Measurements from ENCODE around the gene MAGOH.

The MAGOH gene

DNA sequence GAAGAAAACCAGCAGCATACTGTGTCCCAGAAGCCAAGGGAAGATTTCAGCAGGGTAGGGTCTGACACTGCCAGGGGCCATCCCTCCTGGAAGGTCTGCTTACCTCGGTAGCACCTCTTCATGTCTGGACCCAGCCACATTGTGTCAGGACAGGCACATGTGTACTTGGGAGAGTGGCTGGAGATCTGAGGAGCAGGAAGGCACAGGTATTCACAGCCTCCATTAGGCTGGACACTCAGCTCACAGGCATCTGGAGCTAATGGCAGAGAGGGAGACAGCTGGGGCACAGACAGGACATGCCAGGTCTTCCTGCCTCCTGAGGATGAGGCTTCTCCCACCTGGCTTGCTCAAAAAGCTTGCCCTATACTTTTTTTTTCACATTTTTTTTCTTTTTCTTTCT lies 19.9 kb upstream of the MAGOH start:
- DNase-seq: no peak
- Histone ChIP-seq H3K9ac (ENCODE audit: low read length) (no peak overlapping the region), H3K4ac (ENCODE audit: low read depth in 1 of 2, low read length in 2 of 2) (no peak overlapping the region), H2BK15ac (ENCODE audit: low read depth, poor library complexity, severe bottlenecking) (no peak overlapping the region), H3K9me3 (ENCODE audit: control insufficient read depth, low read length) (no peaks in the 10 kb centered on the region), H2AFZ (ENCODE audit: low read depth, low read length) (no peak overlapping the region), H3K4me2 (ENCODE audit: low read length, poor library complexity, severe bottlenecking) (no peak overlapping the region), H3K14ac (ENCODE audit: low read length in 2 of 2) (no peak overlapping the region), H3K23ac (ENCODE audit: low read length in 2 of 2) (no peak overlapping the region), H3K27ac (ENCODE audit: low read length, poor library complexity, severe bottlenecking) (no peak overlapping the region), H2BK5ac (ENCODE audit: low read depth, low read length, poor library complexity, severe bottlenecking) (no peak overlapping the region), H4K8ac (ENCODE audit: low read length) (no peak overlapping the region), H3K4me3 (ENCODE audit: insufficient read depth in 1 of 2, low read depth in 1 of 2, low read length in 2 of 2) (no peak overlapping the region), H3K79me1 (replicated peaks; ENCODE audit: low read length, poor library complexity, severe bottlenecking) (no peaks in the 10 kb centered on the region), H3K36me3 (ENCODE audit: control insufficient read depth in 1 of 2, insufficient read depth in 2 of 2, low read depth in 1 of 2, low read length in 2 of 2) (peaks cover 19 to 52% of the 10 kb centered on the region in 2 experiments), H2AK5ac (ENCODE audit: low read length, severe bottlenecking) (no peak overlapping the region), H2BK12ac (ENCODE audit: low read length in 2 of 2) (no peak overlapping the region), H3K18ac (ENCODE audit: low read depth in 1 of 2, low read length in 2 of 2) (no peak overlapping the region), H3K4me1 (ENCODE audit: control insufficient read depth, insufficient read depth, low read depth, low read length) (peaks cover 3% of the 10 kb centered on the region), H2BK120ac (ENCODE audit: low read depth, low read length) (no peak overlapping the region), H3K27me3 (ENCODE audit: control insufficient read depth in 1 of 2, insufficient read depth in 1 of 2, low read length in 2 of 2) (no peaks in the 10 kb centered on the region), H4K91ac (ENCODE audit: low read length) (no peak overlapping the region)
- 87% methylated on average over 1 of the region's 1 CpG for WGBS

DNA sequence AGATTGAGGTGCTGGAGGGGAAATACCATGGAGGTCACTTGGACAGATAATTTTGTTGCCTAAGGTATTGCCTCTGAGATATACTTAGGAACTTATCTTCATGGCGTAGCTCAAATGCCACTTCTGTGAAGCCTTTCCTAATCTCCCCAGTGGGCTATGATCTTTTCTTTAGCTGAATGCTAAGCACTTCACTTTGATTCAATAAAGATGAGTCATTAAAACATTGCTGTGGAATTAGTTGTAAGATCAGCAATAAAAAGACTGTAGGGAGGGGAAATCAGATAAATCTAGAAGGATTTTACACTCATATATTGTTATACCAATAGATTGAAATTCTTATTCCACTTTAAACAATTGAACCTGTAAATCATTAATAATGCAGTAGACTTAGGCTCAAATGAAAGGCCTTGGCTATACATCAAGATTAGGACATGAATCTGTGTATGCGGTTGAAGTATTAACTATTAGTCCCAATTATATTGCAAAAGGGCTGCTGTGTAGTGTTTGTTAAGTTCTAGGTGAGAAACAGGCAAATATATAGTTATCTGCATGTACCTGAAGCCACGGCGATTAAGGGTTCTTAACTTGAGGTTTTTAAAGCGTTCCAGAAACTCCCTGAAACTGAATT lies 19.2 kb upstream of the MAGOH start:
- no peak overlapping the region for H3K18ac ChIP-seq (ENCODE audit: low read depth in 1 of 2, low read length in 2 of 2)
- H3K4me1 ChIP-seq (ENCODE audit: control insufficient read depth, insufficient read depth, low read depth, low read length): peaks cover 3% of the 10 kb centered on the region
- H4K8ac ChIP-seq (ENCODE audit: low read length): no peak overlapping the region
- no peak overlapping the region for H3K27ac ChIP-seq (ENCODE audit: low read length, poor library complexity, severe bottlenecking)
- H2BK5ac ChIP-seq (ENCODE audit: low read depth, low read length, poor library complexity, severe bottlenecking): no peak overlapping the region
- no peak overlapping the region for H3K23ac ChIP-seq (ENCODE audit: low read length in 2 of 2)
- no peak overlapping the region for H3K4me2 ChIP-seq (ENCODE audit: low read length, poor library complexity, severe bottlenecking)
- no peak overlapping the region for H3K14ac ChIP-seq (ENCODE audit: low read length in 2 of 2)
- H3K4ac ChIP-seq (ENCODE audit: low read depth in 1 of 2, low read length in 2 of 2): no peak overlapping the region
- H3K36me3 ChIP-seq (ENCODE audit: control insufficient read depth in 1 of 2, insufficient read depth in 2 of 2, low read depth in 1 of 2, low read length in 2 of 2): peaks cover 16 to 47% of the 10 kb centered on the region in 2 experiments
- WGBS: 100% methylated on average over 5 of the region's 5 CpGs
- no peak overlapping the region for H2BK15ac ChIP-seq (ENCODE audit: low read depth, poor library complexity, severe bottlenecking)
- no peak overlapping the region for H2BK12ac ChIP-seq (ENCODE audit: low read length in 2 of 2)
- no peaks in the 10 kb centered on the region for H3K9me3 ChIP-seq (ENCODE audit: control insufficient read depth, low read length)
- no peak overlapping the region for H2BK120ac ChIP-seq (ENCODE audit: low read depth, low read length)
- no peak for DNase-seq
- no peak overlapping the region for H4K91ac ChIP-seq (ENCODE audit: low read length)
- no peaks in the 10 kb centered on the region for H3K79me1 ChIP-seq (replicated peaks; ENCODE audit: low read length, poor library complexity, severe bottlenecking)
- H3K9ac ChIP-seq (ENCODE audit: low read length): no peak overlapping the region
- no peak overlapping the region for H2AK5ac ChIP-seq (ENCODE audit: low read length, severe bottlenecking)
- H3K4me3 ChIP-seq (ENCODE audit: insufficient read depth in 1 of 2, low read depth in 1 of 2, low read length in 2 of 2): no peak overlapping the region
- H3K27me3 ChIP-seq (ENCODE audit: control insufficient read depth in 1 of 2, insufficient read depth in 1 of 2, low read length in 2 of 2): no peaks in the 10 kb centered on the region
- H2AFZ ChIP-seq (ENCODE audit: low read depth, low read length): no peak overlapping the region

DNA sequence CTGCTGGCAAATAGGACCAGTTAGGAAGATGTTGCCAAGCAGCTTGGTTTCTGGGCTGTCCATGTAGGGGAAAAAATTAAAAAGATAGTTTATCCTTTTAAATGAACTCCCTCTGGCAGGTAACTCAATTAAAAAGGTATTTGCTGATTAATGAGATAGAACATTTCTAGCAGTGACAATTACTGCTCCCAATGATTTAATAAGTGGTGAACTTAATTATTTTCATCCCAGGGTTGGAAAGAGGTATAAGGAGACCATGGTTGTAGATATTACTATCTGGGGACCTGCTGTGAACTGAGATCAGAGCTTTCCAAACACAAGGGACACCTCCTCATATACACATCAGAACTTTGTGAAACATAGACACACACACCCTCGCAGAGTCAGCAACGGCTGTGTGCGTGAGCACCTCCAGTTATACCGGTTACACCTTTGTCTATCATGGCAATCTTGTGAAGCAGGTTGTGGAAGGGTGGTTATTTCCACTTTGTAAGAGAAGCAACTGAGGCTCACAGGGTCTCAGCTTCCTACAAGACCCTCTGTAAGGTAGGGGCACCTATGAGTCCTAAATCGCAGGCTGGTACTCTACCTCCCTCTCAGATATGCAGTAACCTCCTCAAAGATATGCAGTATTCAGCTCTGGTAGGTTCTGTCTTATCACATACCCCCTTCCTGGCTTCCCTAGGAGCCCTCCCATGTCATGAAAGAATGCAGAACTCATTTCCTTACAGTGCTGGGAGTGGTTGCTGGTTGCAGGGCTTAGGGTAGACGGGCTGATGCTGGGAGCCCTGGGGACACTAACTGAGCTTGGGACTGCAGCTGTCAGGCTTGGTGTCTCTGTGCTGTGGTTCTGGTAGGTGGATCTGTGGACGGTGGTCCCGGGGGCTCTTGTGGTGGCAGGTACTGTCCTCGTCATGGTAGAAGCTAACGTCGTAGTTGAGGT lies 18.5 kb upstream of the MAGOH start:
- H3K4ac ChIP-seq (ENCODE audit: low read depth in 1 of 2, low read length in 2 of 2): no peak overlapping the region
- no peak overlapping the region for H3K14ac ChIP-seq (ENCODE audit: low read length in 2 of 2)
- H2BK5ac ChIP-seq (ENCODE audit: low read depth, low read length, poor library complexity, severe bottlenecking): no peak overlapping the region
- no peak overlapping the region for H3K18ac ChIP-seq (ENCODE audit: low read depth in 1 of 2, low read length in 2 of 2)
- H2BK15ac ChIP-seq (ENCODE audit: low read depth, poor library complexity, severe bottlenecking): no peak overlapping the region
- no peak overlapping the region for H3K27ac ChIP-seq (ENCODE audit: low read length, poor library complexity, severe bottlenecking)
- DNase-seq: no peak
- H3K4me3 ChIP-seq (ENCODE audit: insufficient read depth in 1 of 2, low read depth in 1 of 2, low read length in 2 of 2): no peak overlapping the region
- H3K4me1 ChIP-seq (ENCODE audit: control insufficient read depth, insufficient read depth, low read depth, low read length): peaks cover 3% of the 10 kb centered on the region
- no peak overlapping the region for H2AFZ ChIP-seq (ENCODE audit: low read depth, low read length)
- H3K9ac ChIP-seq (ENCODE audit: low read length): no peak overlapping the region
- no peak overlapping the region for H2BK12ac ChIP-seq (ENCODE audit: low read length in 2 of 2)
- WGBS: 96% methylated on average over 11 of the region's 11 CpGs
- H2BK120ac ChIP-seq (ENCODE audit: low read depth, low read length): no peak overlapping the region
- no peak overlapping the region for H4K8ac ChIP-seq (ENCODE audit: low read length)
- H2AK5ac ChIP-seq (ENCODE audit: low read length, severe bottlenecking): no peak overlapping the region
- peaks cover 11 to 39% of the 10 kb centered on the region in 2 experiments for H3K36me3 ChIP-seq (ENCODE audit: control insufficient read depth in 1 of 2, insufficient read depth in 2 of 2, low read depth in 1 of 2, low read length in 2 of 2)
- H4K91ac ChIP-seq (ENCODE audit: low read length): no peak overlapping the region
- no peaks in the 10 kb centered on the region for H3K9me3 ChIP-seq (ENCODE audit: control insufficient read depth, low read length)
- H3K4me2 ChIP-seq (ENCODE audit: low read length, poor library complexity, severe bottlenecking): no peak overlapping the region
- no peaks in the 10 kb centered on the region for H3K27me3 ChIP-seq (ENCODE audit: control insufficient read depth in 1 of 2, insufficient read depth in 1 of 2, low read length in 2 of 2)
- no peak overlapping the region for H3K23ac ChIP-seq (ENCODE audit: low read length in 2 of 2)
- no peaks in the 10 kb centered on the region for H3K79me1 ChIP-seq (replicated peaks; ENCODE audit: low read length, poor library complexity, severe bottlenecking)

DNA sequence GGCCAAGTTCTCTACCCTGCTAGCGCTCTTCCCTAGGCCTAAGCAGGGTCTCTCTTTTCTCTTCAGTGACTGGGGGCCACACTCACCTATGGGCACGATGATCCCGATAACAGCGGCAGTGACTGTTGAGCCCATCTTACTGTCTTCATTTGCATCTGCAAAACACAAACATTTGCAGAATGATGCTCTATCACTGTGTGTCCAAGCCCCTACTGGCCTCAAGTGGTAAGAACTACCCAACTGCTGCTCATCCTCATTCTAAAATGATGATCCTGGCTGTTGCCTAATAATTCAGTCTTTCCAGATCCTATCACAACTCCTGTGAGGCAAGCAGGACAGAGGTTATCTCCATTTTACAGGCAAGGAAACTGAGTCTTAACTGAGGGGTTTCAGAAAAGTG lies 16.7 kb upstream of the MAGOH start:
- no peak overlapping the region for H3K18ac ChIP-seq (ENCODE audit: low read depth in 1 of 2, low read length in 2 of 2)
- no peak overlapping the region for H3K14ac ChIP-seq (ENCODE audit: low read length in 2 of 2)
- H2BK15ac ChIP-seq (ENCODE audit: low read depth, poor library complexity, severe bottlenecking): no peak overlapping the region
- no peak overlapping the region for H2BK120ac ChIP-seq (ENCODE audit: low read depth, low read length)
- no peaks in the 10 kb centered on the region for H3K79me1 ChIP-seq (replicated peaks; ENCODE audit: low read length, poor library complexity, severe bottlenecking)
- no peak overlapping the region for H3K4me2 ChIP-seq (ENCODE audit: low read length, poor library complexity, severe bottlenecking)
- H2BK5ac ChIP-seq (ENCODE audit: low read depth, low read length, poor library complexity, severe bottlenecking): no peak overlapping the region
- H3K4me3 ChIP-seq (ENCODE audit: insufficient read depth in 1 of 2, low read depth in 1 of 2, low read length in 2 of 2): no peak overlapping the region
- H3K27ac ChIP-seq (ENCODE audit: low read length, poor library complexity, severe bottlenecking): no peak overlapping the region
- peaks cover 8 to 36% of the 10 kb centered on the region in 2 experiments for H3K36me3 ChIP-seq (ENCODE audit: control insufficient read depth in 1 of 2, insufficient read depth in 2 of 2, low read depth in 1 of 2, low read length in 2 of 2)
- H4K91ac ChIP-seq (ENCODE audit: low read length): no peak overlapping the region
- no peak overlapping the region for H2AFZ ChIP-seq (ENCODE audit: low read depth, low read length)
- H2AK5ac ChIP-seq (ENCODE audit: low read length, severe bottlenecking): no peak overlapping the region
- no peak overlapping the region for H3K4ac ChIP-seq (ENCODE audit: low read depth in 1 of 2, low read length in 2 of 2)
- no peaks in the 10 kb centered on the region for H3K9me3 ChIP-seq (ENCODE audit: control insufficient read depth, low read length)
- no peak overlapping the region for H2BK12ac ChIP-seq (ENCODE audit: low read length in 2 of 2)
- DNase-seq: no peak
- H4K8ac ChIP-seq (ENCODE audit: low read length): no peak overlapping the region
- H3K9ac ChIP-seq (ENCODE audit: low read length): no peak overlapping the region
- H3K27me3 ChIP-seq (ENCODE audit: control insufficient read depth in 1 of 2, insufficient read depth in 1 of 2, low read length in 2 of 2): no peaks in the 10 kb centered on the region
- 96% methylated on average over 4 of the region's 4 CpGs for WGBS
- H3K4me1 ChIP-seq (ENCODE audit: control insufficient read depth, insufficient read depth, low read depth, low read length): peaks cover 3% of the 10 kb centered on the region
- no peak overlapping the region for H3K23ac ChIP-seq (ENCODE audit: low read length in 2 of 2)

All from mesenchymal stem cell (in vitro differentiated cells and primary cell).